Activated CD4-positive, alpha-beta T cell treated with anti-CD3 and anti-CD28 coated beads, Interleukin-2, amount 50 U/mL, for 4 hours (primary cell): ENCODE data around the gene LCE2A.

Source experiments
- DNase-seq, 2 experiments: peaks; one replicate each; pipeline ENCODE4 v3.0.0-alpha.2; 2020

The LCE2A gene

GRCh38 chr1:152743371-152744145, 45.4 kb downstream of the LCE2A start:
- no peak for DNase-seq

- DNase-seq = no peak
These were observed 47.2 kb downstream of the LCE2A start for GRCh38 chr1:152745289-152745704.

DNA sequence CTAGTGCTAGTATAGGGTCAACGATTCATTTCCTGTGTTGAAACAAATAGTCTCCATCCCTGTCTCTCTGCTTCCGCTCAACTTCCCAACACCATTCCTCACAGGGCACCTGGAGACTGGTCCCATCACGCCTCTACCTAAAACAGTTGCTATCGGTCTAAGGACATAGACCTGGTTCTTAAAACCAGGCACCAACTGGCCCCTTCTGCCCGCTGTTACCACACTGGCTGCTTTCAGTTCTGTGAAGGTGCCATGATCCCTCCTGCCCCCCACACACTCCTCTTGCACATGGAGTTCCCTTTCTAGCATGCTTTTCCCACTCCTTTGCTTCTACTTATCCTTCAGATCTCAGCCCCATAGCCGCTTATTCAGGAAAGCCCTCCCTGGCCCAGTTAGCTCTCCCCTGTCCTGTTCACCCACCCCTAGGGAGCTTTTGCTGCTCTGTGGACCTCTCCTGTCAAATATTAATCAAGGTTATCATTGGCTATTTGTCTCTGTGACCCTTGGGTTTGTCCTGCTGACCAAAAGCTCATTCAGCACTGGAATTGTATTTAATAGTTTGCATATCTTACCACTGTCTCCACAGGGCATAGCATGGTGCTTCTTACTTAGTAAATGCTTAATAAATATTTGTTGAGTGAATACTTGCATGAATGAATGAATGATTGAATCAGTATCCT, 47.8 kb downstream of the LCE2A start:
- DNase-seq = no peak

GRCh38 chr1:152747831-152748230, 49.7 kb downstream of the LCE2A start:
- no peak for DNase-seq
